HepG2 (cell line): Measurements from ENCODE around the gene RHOT2. TPM values are rescaled to one million over a fixed set of nuclear protein-coding genes. Genes with fewer than 3 reads are reported as not detected.
A peak's percentile ranks its signal among the peaks of the same experiment; 100 is the strongest.

ENCODE experiments used
- HNF4G ChIP-seq, 2 experiments: sonication (generic) in 1 of 2; formaldehyde crosslinking in 1 of 2; IDR thresholded peaks; 2 replicates each; pipeline versions ENCODE4 v1.4.0 to v1.6.1; 2011 to 2020; ENCODE audit warnings: borderline replicate concordance in 2 of 2, low read depth in 2 of 2, mild to moderate bottlenecking in 2 of 2, low read length in 1 of 2, missing genetic modification reagents in 1 of 2, moderate library complexity in 1 of 2
- MBNL3 ChIP-seq: fragments of 250-450 bp; sonication (Bioruptor Pico); conservative IDR thresholded peaks from 2 replicates; pipeline ENCODE4 v1.8.0; 2022; ENCODE audit warnings: mild to moderate bottlenecking, inconsistent platforms
- PHF21A ChIP-seq: sonication (generic); formaldehyde crosslinking; IDR thresholded peaks from 2 replicates; pipeline ENCODE4 v1.5.0; 2020; ENCODE audit warnings: mild to moderate bottlenecking, missing genetic modification reagents
- RBAK ChIP-seq: sonication (generic); formaldehyde crosslinking; IDR thresholded peaks from 2 replicates; pipeline ENCODE4 v1.5.1; 2020; ENCODE audit warnings: mild to moderate bottlenecking, missing genetic modification reagents
- SP4 ChIP-seq: sonication (generic); formaldehyde crosslinking; IDR thresholded peaks from 2 replicates; pipeline ENCODE4 v1.8.1; 2023; ENCODE audit warnings: mild to moderate bottlenecking, missing genetic modification reagents
- TMF1 ChIP-seq: sonication (generic); formaldehyde crosslinking; IDR thresholded peaks from 2 replicates; pipeline ENCODE4 v1.8.1; 2022; ENCODE audit warnings: low read depth, missing genetic modification reagents
- polyA plus RNA-seq, 8 experiments: library from polyadenylated mRNA; depleted of rRNA in 3 of 8; stranded (reverse) in 7 of 8; unstranded in 1 of 8; fragments of >200 nt; fragmentation: Illumina TruSeq in 4 of 8; extraction: Trizol in 4 of 8; gene quantifications; 2 replicates each; pipeline versions ENCODE4 v1.2.1 to v1.2.3, GENCODE V29; 2011 to 2016; ENCODE audit warnings: low read depth in 4 of 8, missing spikeins in 1 of 8, mixed read lengths in 1 of 8; ENCODE audit not compliant: insufficient read depth in 1 of 8
- total RNA-seq, 5 experiments: library from RNA; depleted of rRNA; stranded (reverse); fragments of >200 nt; fragmentation: Illumina TruSeq; extraction: Trizol; gene quantifications; 2 replicates each; pipeline ENCODE4 v1.2.3, GENCODE V29; 2016; ENCODE audit warnings: low read depth in 1 of 5
- TF ChIP-seq, protein P1 (sequence below): sonication (generic); formaldehyde crosslinking; IDR thresholded peaks from one replicate; pipeline ENCODE4 v1.5.1; 2020; ENCODE audit warnings: mild to moderate bottlenecking, missing genetic modification reagents; ENCODE audit errors: not compliant biosample characterization
- TF ChIP-seq, protein P2 (sequence below): sonication (generic); formaldehyde crosslinking; IDR thresholded peaks from 2 replicates; pipeline ENCODE4 v1.5.1; 2020; ENCODE audit warnings: mild to moderate bottlenecking, missing genetic modification reagents, borderline replicate concordance
- TF ChIP-seq, protein P3 (sequence below): sonication (generic); formaldehyde crosslinking; IDR thresholded peaks from 2 replicates; pipeline ENCODE4 v1.5.0; 2020; ENCODE audit warnings: missing genetic modification reagents

The RHOT2 gene
- total and polyA plus RNA-seq, 2 of the 13 experiments (the other 11 are each of a cell fraction or from before 2014, with no cell fraction given), result 63.6 to 76.9 TPM

DNA sequence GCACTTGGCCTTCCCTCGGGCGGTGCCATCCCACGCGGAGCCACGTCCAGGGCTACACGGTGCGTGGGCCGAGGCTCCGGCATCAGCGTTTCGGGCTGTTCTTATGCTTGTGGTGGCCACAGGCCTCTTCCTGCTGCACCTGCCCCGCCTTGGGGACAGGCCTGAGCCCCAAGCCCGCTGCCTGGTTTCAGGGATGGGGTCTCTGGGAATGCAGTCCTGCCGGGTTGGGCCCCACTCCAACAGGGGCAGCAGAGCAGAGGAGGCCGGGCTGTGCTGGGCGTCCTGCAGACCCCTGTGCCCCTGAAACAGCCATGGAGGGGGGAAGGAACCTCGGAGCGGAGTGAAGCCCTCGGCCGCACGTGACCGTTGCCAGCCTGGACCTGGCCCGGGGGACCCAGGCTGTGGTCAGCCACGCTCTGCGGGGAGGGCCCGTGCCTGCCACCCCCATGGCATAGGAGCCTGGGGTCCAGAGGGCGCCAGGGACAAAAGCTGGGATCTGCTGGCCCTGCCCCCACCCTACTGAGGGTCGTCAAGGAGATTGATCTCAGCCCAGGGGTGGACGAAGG lies 37.6 kb upstream of the RHOT2 start (continued):
- TF ChIP-seq, protein P1, sequence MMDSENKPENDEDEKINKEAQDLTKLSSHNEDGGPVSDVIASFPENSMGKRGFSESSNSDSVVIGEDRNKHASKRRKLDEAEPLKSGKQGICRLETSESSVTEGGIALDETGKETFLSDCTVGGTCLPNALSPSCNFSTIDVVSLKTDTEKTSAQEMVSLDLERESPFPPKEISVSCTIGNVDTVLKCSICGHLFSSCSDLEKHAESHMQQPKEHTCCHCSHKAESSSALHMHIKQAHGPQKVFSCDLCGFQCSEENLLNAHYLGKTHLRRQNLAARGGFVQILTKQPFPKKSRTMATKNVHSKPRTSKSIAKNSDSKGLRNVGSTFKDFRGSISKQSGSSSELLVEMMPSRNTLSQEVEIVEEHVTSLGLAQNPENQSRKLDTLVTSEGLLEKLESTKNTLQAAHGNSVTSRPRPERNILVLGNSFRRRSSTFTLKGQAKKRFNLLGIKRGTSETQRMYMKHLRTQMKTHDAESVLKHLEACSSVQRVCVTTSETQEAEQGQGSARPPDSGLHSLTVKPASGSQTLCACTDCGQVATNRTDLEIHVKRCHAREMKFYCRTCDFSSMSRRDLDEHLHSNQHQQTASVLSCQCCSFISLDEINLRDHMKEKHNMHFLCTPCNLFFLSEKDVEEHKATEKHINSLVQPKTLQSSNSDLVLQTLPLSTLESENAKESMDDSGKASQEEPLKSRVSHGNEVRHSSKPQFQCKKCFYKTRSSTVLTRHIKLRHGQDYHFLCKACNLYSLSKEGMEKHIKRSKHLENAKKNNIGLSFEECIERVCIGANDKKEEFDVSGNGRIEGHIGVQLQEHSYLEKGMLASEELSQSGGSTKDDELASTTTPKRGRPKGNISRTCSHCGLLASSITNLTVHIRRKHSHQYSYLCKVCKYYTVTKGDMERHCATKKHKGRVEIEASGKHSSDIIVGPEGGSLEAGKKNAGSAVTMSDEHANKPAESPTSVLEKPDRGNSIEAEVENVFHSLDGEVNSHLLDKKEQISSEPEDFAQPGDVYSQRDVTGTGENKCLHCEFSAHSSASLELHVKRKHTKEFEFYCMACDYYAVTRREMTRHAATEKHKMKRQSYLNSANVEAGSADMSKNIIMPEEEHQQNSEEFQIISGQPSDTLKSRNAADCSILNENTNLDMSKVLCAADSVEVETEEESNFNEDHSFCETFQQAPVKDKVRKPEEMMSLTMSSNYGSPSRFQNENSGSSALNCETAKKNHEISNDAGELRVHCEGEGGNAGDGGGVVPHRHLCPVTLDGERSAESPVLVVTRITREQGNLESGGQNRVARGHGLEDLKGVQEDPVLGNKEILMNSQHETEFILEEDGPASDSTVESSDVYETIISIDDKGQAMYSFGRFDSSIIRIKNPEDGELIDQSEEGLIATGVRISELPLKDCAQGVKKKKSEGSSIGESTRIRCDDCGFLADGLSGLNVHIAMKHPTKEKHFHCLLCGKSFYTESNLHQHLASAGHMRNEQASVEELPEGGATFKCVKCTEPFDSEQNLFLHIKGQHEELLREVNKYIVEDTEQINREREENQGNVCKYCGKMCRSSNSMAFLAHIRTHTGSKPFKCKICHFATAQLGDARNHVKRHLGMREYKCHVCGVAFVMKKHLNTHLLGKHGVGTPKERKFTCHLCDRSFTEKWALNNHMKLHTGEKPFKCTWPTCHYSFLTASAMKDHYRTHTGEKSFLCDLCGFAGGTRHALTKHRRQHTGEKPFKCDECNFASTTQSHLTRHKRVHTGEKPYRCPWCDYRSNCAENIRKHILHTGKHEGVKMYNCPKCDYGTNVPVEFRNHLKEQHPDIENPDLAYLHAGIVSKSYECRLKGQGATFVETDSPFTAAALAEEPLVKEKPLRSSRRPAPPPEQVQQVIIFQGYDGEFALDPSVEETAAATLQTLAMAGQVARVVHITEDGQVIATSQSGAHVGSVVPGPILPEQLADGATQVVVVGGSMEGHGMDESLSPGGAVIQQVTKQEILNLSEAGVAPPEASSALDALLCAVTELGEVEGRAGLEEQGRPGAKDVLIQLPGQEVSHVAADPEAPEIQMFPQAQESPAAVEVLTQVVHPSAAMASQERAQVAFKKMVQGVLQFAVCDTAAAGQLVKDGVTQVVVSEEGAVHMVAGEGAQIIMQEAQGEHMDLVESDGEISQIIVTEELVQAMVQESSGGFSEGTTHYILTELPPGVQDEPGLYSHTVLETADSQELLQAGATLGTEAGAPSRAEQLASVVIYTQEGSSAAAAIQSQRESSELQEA (CRISPR knock-in tag), result peak; percentile 23
- TF ChIP-seq PHF21A (peak; percentile 57), RBAK (CRISPR knock-in tag) (peak; percentile 36; the same call in 1 of the 2 replicates), TMF1 (no peak), SP4 (no peak; the same call in 1 of the 2 replicates), HNF4G (IDR thresholded peaks at IDR 0.05; ENCODE audit: borderline replicate concordance, low read depth, low read length) (peak; percentile 73; the same call in 1 of the 2 replicates), HNF4G (CRISPR knock-in tag; IDR thresholded peaks at IDR 0.05; ENCODE audit: borderline replicate concordance, low read depth) (no peak), MBNL3 (CRISPR knock-in tag) (no peak)
- TF ChIP-seq, protein P2, sequence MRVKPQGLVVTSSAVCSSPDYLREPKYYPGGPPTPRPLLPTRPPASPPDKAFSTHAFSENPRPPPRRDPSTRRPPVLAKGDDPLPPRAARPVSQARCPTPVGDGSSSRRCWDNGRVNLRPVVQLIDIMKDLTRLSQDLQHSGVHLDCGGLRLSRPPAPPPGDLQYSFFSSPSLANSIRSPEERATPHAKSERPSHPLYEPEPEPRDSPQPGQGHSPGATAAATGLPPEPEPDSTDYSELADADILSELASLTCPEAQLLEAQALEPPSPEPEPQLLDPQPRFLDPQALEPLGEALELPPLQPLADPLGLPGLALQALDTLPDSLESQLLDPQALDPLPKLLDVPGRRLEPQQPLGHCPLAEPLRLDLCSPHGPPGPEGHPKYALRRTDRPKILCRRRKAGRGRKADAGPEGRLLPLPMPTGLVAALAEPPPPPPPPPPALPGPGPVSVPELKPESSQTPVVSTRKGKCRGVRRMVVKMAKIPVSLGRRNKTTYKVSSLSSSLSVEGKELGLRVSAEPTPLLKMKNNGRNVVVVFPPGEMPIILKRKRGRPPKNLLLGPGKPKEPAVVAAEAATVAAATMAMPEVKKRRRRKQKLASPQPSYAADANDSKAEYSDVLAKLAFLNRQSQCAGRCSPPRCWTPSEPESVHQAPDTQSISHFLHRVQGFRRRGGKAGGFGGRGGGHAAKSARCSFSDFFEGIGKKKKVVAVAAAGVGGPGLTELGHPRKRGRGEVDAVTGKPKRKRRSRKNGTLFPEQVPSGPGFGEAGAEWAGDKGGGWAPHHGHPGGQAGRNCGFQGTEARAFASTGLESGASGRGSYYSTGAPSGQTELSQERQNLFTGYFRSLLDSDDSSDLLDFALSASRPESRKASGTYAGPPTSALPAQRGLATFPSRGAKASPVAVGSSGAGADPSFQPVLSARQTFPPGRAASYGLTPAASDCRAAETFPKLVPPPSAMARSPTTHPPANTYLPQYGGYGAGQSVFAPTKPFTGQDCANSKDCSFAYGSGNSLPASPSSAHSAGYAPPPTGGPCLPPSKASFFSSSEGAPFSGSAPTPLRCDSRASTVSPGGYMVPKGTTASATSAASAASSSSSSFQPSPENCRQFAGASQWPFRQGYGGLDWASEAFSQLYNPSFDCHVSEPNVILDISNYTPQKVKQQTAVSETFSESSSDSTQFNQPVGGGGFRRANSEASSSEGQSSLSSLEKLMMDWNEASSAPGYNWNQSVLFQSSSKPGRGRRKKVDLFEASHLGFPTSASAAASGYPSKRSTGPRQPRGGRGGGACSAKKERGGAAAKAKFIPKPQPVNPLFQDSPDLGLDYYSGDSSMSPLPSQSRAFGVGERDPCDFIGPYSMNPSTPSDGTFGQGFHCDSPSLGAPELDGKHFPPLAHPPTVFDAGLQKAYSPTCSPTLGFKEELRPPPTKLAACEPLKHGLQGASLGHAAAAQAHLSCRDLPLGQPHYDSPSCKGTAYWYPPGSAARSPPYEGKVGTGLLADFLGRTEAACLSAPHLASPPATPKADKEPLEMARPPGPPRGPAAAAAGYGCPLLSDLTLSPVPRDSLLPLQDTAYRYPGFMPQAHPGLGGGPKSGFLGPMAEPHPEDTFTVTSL (CRISPR knock-in tag), result no peak
- TF ChIP-seq, protein P3, sequence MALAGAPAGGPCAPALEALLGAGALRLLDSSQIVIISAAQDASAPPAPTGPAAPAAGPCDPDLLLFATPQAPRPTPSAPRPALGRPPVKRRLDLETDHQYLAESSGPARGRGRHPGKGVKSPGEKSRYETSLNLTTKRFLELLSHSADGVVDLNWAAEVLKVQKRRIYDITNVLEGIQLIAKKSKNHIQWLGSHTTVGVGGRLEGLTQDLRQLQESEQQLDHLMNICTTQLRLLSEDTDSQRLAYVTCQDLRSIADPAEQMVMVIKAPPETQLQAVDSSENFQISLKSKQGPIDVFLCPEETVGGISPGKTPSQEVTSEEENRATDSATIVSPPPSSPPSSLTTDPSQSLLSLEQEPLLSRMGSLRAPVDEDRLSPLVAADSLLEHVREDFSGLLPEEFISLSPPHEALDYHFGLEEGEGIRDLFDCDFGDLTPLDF (CRISPR knock-in tag), result no peak
